Upper lobe of left lung (tissue), 4 donors: ENCODE data around the gene PTGIR.

Experiments
- CTCF ChIP-seq, 6 experiments: fragments of 450-650 bp in 4 of 6; fragments of 200-600 bp in 2 of 6; sonication (generic) in 2 of 6; IDR thresholded peaks; one replicate each; pipeline ENCODE4 v1.5.1; 2016 to 2019; ENCODE audit warnings: antibody characterized with exemption in 6 of 6
- POLR2A ChIP-seq, 4 donors: fragments of 450-650 bp; IDR thresholded peaks; one replicate each; pipeline ENCODE4 v1.5.1; 2016 to 2017; ENCODE audit warnings: antibody characterized with exemption in 4 of 4, mild to moderate bottlenecking in 2 of 4
- POLR2AphosphoS5 ChIP-seq, 2 donors: sonication (generic); formaldehyde crosslinking; IDR thresholded peaks; one replicate each; pipeline ENCODE4 v1.5.1; 2017; ENCODE audit warnings: antibody characterized with exemption in 2 of 2

DNA sequence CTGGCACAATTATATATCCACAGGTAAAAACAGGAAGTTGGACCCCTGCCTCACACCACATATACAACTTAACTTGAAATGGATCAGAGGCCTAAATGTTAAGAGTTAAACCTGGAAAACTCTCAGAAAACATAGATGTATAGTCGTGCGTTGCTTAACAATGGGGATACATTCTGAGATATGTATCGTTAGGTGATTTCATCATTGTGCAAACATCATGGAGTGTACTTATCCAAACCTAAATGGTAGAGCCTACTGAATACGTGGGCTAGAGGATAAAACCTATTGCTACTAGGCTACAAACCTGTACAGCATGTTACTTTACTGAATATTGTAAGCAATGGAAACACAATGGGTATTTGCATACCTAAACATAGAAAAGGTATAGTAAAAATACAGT lies 38.6 kb downstream of the PTGIR start:
- TF ChIP-seq CTCF (IDR thresholded peaks at IDR 0.05) (no peak), POLR2AphosphoS5 (IDR thresholded peaks at IDR 0.05) (no peak), POLR2A (IDR thresholded peaks at IDR 0.05) (no peak)
